GM21360 (cell line): ENCODE measurements around the gene CD34.

ENCODE experiments used
- ATAC-seq: cut with Tn5 transposase; IDR thresholded peaks from one replicate; pipeline ENCODE4 v1.9.1; 2021; ENCODE audit warnings: mild to moderate bottlenecking, moderate library complexity; ENCODE audit not compliant: unreplicated experiment

Gene CD34

DNA sequence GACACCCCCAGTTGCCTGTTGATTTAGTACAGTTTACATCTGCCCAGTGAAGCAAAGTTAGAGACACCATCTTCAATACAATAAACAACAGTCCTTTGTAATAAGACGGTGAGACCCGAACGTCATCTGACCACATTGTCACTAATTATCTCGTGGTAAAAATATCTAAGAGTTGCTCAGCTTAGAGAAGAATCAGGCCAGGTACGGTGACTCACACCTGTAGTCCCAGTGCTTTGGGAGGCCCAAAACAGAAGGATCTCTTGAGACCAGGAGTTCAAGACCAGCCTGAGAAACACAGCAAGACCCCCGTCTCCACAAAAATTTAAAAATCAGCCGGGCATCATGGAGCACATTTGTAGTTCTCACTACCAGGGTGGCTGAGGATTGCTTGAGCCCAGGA is 53.5 kb downstream of the CD34 start:
- no peak for ATAC-seq

DNA sequence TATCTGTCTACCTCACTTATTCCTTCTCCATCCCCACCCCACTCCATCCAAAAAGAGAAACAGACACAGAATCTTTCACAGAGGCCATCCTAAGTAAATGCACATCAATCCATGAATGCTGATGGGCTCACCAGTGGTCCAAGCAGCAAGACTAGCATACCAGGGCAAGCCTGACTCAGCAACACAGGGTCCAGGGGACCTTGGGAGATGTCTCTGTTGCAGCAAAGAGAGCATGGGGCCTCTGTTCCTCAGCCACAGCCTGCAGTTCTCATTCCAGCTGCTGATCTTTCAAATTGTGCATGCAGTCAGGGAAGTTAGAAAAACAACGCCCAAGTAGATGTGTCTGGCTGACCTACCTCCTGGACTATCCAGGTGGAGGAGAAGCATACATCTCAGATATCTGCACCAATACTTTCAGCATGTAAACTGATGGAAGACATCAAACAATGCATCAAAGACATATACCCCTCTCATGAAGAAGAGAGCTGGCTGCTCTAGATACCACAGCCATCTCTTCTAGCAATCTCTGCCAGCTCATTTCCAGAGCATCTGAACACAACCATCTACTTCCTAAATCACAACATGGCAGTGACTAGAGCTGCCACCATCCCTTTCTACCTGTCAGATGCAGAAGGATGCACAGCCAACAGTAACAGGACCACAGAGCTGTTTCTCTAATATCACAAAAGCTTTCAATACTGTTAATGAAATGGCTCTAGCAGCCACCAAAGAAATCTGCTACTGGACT is 54.5 kb downstream of the CD34 start:
- no peak for ATAC-seq

DNA sequence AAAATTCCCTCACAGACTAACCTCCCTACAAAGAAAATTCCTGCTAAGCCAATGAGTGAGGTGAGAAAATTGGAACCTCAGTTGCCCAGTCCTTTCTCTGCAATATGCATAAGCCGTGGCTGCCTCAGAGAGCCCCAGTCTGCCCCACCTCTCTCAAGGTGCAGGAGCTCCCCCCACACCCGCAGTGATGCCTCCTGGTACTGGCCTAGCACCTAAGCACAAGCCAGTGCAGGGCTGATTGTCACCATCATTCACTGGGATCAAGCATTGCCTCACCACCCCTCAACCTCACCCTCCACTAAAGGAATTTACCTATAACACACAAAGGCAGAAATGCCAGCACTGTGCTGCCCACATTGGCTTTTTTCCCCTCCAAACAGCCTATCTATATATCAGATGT is 56.9 kb downstream of the CD34 start:
- no peak for ATAC-seq

GRCh38 chr1:207853372-207853757 is 57.6 kb downstream of the CD34 start:
- ATAC-seq: no peak

DNA sequence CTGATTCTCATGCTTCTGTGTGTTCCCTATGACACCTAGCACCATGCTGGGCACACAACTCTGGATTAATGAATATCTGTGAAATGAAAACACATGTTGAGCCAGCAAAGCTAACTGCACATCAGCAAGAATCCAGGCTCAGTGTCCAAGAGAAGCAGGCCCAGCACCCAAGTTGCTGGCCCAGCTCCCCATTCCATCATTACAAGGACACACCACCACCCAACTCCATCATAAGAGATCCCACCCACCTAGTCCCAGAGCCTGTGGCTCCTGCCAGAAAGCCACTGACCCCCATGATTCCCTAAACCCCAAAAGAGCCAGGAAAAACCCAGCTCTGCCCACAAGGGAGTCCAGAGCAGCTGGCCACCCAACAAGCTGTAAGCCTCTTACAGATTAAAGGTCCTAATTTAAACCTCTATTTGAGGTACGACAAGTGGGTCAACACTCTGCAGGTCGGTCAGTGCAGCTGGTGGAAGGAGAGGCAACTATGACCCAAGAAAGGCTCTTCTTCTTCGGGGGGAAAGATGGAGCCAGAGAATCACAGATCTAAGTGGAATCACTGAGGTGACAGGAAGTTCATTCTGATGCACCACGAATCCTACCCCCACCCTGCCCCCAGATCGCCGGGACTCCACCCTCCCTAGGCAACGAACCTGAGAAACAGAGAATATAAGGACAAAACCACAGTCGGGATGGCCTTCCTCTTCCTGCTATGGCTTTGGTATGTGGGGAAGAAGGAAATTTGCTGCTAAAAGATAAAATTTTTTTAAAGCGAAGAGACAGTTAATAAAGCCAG is 58.2 kb downstream of the CD34 start:
- no peak for ATAC-seq

GRCh38 chr1:207851696-207852095 is 59.2 kb downstream of the CD34 start:
- ATAC-seq: no peak

DNA sequence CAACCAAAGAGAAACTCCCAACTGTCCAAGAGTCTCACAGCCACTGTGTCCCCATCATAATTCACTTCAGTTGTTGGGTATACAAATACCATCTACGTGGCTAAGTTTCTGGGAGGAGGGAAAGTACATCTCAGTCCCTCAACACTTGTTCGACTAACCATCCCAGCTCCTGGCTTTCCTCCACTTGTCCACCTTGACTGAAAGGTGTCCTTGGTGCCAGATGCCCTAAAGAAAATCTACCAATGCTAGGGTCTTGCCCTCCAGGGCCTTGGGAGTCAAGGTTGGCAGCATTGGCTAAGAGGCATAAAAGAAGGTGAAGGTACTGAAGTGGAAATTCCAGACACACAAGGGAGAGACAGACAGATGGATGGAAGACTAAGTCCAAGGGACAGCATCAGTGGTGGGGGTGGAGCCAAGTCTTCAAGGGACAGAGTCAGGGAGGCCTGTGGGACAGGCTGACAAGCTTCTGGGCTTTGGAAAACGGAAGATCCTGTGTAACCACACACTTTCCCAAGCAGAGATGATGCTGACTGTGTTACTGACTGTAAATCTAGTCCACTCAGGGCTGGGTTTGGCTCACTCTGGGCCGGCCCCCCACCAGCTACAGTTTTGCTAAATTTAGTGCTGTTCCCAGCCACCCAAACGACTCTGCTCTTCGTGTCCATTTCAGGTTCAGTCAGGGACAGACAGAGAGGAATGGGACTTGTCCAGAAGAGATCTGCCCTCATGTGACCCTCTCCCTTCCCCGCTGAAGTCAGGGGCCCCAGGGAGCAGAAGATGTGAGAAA is 60.1 kb downstream of the CD34 start:
- ATAC-seq: no peak

GRCh38 chr1:207849646-207850045 is 61.3 kb downstream of the CD34 start:
- no peak for ATAC-seq

DNA sequence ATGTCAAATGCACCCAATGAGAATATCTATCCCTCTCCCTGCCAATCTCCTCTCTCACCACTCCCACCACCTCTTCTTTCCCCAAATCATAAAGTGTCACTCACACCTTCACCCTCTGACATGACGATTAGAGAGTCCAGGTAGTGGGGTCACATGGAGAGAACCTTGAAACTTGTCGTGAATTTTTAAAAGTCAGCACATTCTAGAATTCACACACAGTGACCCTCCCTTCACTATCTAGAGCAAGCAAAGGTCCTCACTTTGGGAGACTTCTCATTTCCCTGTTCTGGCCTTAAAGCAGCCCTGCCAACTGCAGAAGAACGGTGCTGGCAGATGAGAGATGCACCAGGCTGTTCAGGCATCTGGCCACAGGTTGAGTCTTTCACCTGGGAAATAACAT is 61.9 kb downstream of the CD34 start:
- ATAC-seq: no peak

DNA sequence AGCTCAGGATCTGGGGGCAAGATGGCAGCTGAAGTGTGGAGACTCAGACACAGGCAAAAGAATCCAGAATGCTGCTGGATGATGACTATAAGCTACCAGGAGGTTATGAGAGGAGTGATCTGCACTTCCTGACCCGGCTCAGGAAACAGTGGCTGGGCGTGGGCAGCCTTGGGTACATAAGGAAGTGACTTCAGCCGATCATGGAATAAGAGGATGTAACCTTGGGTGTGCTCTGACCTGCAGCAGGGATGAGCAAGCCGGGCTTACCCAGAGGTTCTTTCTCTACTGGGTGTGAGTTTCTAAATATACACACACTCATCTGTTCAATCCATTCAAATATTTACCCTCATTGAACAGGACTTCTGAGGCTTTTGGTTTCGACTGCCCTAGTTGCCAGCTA is 62.7 kb downstream of the CD34 start:
- ATAC-seq: no peak

- ATAC-seq: no peak
Observed at GRCh38 chr1:207847116-207847515, 63.8 kb downstream of the CD34 start.

DNA sequence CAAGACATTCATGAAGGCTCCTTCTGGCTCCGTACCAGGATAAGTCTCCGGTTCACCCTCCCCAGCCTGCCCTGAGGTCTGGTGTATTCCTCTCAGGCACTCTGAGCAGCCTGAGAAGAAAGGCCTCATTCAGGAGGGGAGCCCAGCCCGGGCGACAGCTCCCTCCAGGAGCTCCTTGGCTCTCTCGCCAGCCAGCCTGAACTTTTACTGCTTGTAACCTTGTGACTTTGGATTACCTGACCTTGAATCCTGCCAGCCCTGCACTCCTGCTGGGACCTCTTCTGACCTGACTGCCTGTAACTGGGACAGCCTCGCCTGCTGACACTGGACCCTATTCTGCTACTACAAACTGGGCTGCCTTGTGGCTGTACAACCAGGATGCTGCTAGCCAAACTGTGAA is 65.8 kb downstream of the CD34 start:
- ATAC-seq: no peak

- ATAC-seq: no peak
Observed at GRCh38 chr1:207844371-207844770, 66.6 kb downstream of the CD34 start.

- no peak for ATAC-seq
Observed at GRCh38 chr1:207842506-207842905, 68.4 kb downstream of the CD34 start.

- ATAC-seq: no peak
Observed at GRCh38 chr1:207841901-207842300, 69.0 kb downstream of the CD34 start.

- ATAC-seq: no peak
Observed at GRCh38 chr1:207841293-207841692, 69.6 kb downstream of the CD34 start.

DNA sequence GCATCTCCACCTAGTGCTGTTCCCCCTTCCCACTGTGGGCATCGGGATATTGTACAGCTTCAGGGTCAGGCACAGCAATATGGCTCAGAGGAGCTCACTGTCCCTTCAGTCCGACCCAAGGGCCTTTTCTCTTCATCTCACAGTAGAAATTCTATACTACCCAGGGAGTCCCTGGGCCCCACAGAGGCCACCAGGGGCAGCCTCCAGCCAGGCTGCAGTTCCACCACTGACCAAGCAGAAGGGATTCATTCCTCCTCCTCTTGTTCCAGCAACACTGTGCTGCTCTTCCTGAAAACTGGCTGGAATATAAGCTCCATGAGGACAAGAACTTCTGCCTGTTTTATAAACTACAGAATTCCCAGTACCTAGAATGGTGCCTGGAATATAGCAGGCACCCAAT is 70.5 kb downstream of the CD34 start:
- ATAC-seq: no peak

- no peak for ATAC-seq
Observed at GRCh38 chr1:207839083-207839413, 71.9 kb downstream of the CD34 start.

GRCh38 chr1:207838156-207839082 is 72.5 kb downstream of the CD34 start:
- ATAC-seq: no peak

DNA sequence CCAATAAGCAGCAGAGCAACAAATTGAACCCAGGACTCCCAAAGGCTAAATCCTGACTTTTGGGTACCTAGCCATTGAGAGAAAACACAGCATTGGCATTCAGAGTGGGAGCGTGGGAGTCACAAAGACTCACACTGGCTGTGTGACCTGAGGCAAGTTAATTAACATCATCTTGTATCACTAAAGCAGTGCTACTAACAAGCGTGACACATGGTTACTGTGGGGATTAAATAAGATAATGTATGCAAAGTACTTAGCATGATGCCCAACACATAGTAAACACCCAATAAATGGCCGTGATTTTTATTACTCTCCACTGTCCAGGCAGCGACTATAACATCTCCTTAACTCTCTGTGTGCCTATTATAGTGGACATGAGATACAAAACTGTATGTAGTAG is 73.3 kb downstream of the CD34 start:
- ATAC-seq: no peak
